T-helper 1 cell (primary cell): Measurements from ENCODE around the gene DTX3L.

ENCODE experiments used
- DNase-seq, 5 donors: peaks; one replicate each; pipeline ENCODE4 v3.0.0-alpha.2; 2012 to 2020
- total RNA-seq, 4 donors: gene quantifications; one replicate each; lab custom pipeline; 2026; lab: John Stamatoyannopoulos, UW

DTX3L gene
- total RNA-seq = 77.3 to 113 (median 95.1) reads per million in 4 donors

GRCh38 chr3:122564155-122564912 is at the start of gene DTX3L, which contains the start of gene PARP9:
Gene DTX3L, plus strand, starts transcription at chr3:122564338. Its CDS starts 89 bp downstream, at chr3:122564427.
Gene PARP9, minus strand, starts transcription at chr3:122564300. Its CDS starts 4,680 bp downstream, at chr3:122559620.
- DNase-seq = peak; percentile 66 to 84 (median 74)

- DNase-seq = no peak
Measured at GRCh38 chr3:122515020-122515468, 49.1 kb upstream of the DTX3L start.

- DNase-seq = no peak
Measured at GRCh38 chr3:122515870-122516269, 48.3 kb upstream of the DTX3L start.

- DNase-seq = no peak
Measured at GRCh38 chr3:122516846-122517360, 47.2 kb upstream of the DTX3L start.

- no peak for DNase-seq
Measured at GRCh38 chr3:122519693-122520092, 44.4 kb upstream of the DTX3L start.

- no peak for DNase-seq
Measured at GRCh38 chr3:122520861-122521260, 43.3 kb upstream of the DTX3L start.

- DNase-seq = no peak
Measured at GRCh38 chr3:122523317-122523716, 40.8 kb upstream of the DTX3L start.

GRCh38 chr3:122530164-122530563 is 34.0 kb upstream of the DTX3L start:
- DNase-seq = no peak

GRCh38 chr3:122533480-122533879 is 30.7 kb upstream of the DTX3L start:
- no peak for DNase-seq

- DNase-seq = peak in 1 of 5 donors; percentile 89
Measured at GRCh38 chr3:122533931-122534334, 30.2 kb upstream of the DTX3L start.

- DNase-seq = no peak
Measured at GRCh38 chr3:122535964-122536631, 28.0 kb upstream of the DTX3L start.

- no peak for DNase-seq
Measured at GRCh38 chr3:122536632-122537001, 27.5 kb upstream of the DTX3L start.

GRCh38 chr3:122538956-122539490 is 25.1 kb upstream of the DTX3L start:
- DNase-seq = no peak

GRCh38 chr3:122546151-122546550 is 18.0 kb upstream of the DTX3L start:
- no peak for DNase-seq

GRCh38 chr3:122548076-122548475 is 16.1 kb upstream of the DTX3L start:
- DNase-seq = no peak

- no peak for DNase-seq
Measured at GRCh38 chr3:122548619-122549018, 15.5 kb upstream of the DTX3L start.

GRCh38 chr3:122553171-122553570 is 11.0 kb upstream of the DTX3L start:
- no peak for DNase-seq

- DNase-seq = no peak
Measured at GRCh38 chr3:122555275-122556071, 8.7 kb upstream of the DTX3L start.

- DNase-seq = no peak
Measured at GRCh38 chr3:122557356-122557755, 6.8 kb upstream of the DTX3L start.

- no peak for DNase-seq
Measured at GRCh38 chr3:122558605-122559004, 5.5 kb upstream of the DTX3L start.

- no peak for DNase-seq
Measured at GRCh38 chr3:122559906-122560305, 4.2 kb upstream of the DTX3L start.

- peak in 4 of 5 donors; percentile 23 to 75 (median 46) for DNase-seq
Measured at GRCh38 chr3:122560680-122561079, 3.5 kb upstream of the DTX3L start.
